Gastrocnemius medialis (tissue), 4 donors: ENCODE results near the gene SATB2.

ENCODE experiments used
- POLR2A ChIP-seq, 2 donors: fragments of 450-650 bp; IDR thresholded peaks; one replicate each; pipeline ENCODE4 v1.6.1; 2017; ENCODE audit warnings: antibody characterized with exemption in 2 of 2, mild to moderate bottlenecking in 2 of 2, moderate library complexity in 2 of 2
- TF ChIP-seq, protein P1 (sequence below), 5 experiments: fragments of 450-650 bp in 3 of 5; fragments of 200-600 bp in 2 of 5; sonication (generic) in 2 of 5; IDR thresholded peaks in 4 of 5; conservative IDR thresholded peaks in 1 of 5; 1 replicate in 4 of 5; 2 replicates in 1 of 5; pipeline ENCODE4 v1.5.1; 2016 to 2019; ENCODE audit warnings: antibody characterized with exemption in 5 of 5, mild to moderate bottlenecking in 3 of 5, moderate library complexity in 3 of 5

DNA sequence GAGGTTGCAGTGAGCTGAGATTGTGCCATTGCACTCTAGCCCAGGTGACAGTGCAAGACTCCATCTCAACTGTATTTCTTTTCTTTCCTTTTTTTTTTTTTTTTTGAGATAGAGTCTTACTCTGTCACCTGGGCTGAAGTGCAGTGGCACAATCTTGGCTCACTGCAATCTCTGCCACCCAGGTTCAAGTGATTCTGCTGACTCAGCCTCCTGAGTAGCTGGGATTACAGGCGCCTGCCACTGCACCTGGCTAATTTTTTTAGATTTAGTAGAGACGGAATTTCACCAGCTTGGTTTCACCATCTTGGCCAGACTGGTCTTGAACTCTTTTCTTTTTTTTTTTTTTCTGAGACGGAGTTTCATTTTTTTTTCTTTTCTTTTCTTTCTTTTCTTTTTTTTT lies 41.3 kb upstream of the SATB2 start:
- TF ChIP-seq, protein P1, sequence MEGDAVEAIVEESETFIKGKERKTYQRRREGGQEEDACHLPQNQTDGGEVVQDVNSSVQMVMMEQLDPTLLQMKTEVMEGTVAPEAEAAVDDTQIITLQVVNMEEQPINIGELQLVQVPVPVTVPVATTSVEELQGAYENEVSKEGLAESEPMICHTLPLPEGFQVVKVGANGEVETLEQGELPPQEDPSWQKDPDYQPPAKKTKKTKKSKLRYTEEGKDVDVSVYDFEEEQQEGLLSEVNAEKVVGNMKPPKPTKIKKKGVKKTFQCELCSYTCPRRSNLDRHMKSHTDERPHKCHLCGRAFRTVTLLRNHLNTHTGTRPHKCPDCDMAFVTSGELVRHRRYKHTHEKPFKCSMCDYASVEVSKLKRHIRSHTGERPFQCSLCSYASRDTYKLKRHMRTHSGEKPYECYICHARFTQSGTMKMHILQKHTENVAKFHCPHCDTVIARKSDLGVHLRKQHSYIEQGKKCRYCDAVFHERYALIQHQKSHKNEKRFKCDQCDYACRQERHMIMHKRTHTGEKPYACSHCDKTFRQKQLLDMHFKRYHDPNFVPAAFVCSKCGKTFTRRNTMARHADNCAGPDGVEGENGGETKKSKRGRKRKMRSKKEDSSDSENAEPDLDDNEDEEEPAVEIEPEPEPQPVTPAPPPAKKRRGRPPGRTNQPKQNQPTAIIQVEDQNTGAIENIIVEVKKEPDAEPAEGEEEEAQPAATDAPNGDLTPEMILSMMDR (IDR thresholded peaks at IDR 0.05 in 4 of 5, conservative IDR thresholded peaks at IDR 0.05 in 1 of 5) = no peak
- no peak for TF ChIP-seq POLR2A (IDR thresholded peaks at IDR 0.05)
